Thymus (tissue), 11 donors: Measurements from ENCODE around the gene CALY. TPM values are rescaled to one million over a fixed set of nuclear protein-coding genes. Genes with fewer than 3 reads are reported as not detected.

Source experiments
- DNase-seq, 9 donors: peaks; one replicate each; pipeline ENCODE4 v3.0.0-alpha.2; 2013; ENCODE audit warnings: low spot score in 9 of 9, low read depth in 6 of 9, missing footprints in 1 of 9
- H3K27ac ChIP-seq, 2 donors: one replicate each; pipeline ENCODE4 v1.5.1; 2013; ENCODE audit warnings: control low read depth in 1 of 2, low read depth in 1 of 2, low read length in 1 of 2, mild to moderate bottlenecking in 1 of 2, moderate library complexity in 1 of 2
- H3K27me3 ChIP-seq, 2 donors: one replicate each; pipeline ENCODE4 v1.5.1; 2013; ENCODE audit warnings: low read length in 1 of 2; ENCODE audit not compliant: control insufficient read depth in 2 of 2, insufficient read depth in 1 of 2
- H3K36me3 ChIP-seq, 2 donors: one replicate each; pipeline ENCODE4 v1.5.1; 2013; ENCODE audit warnings: low read length in 1 of 2, mild to moderate bottlenecking in 1 of 2, moderate library complexity in 1 of 2; ENCODE audit not compliant: control insufficient read depth in 2 of 2, insufficient read depth in 2 of 2
- H3K4me1 ChIP-seq, 2 donors: one replicate each; pipeline ENCODE4 v1.5.1; 2013; ENCODE audit warnings: low read length in 2 of 2; ENCODE audit not compliant: control insufficient read depth in 2 of 2, insufficient read depth in 2 of 2
- H3K4me3 ChIP-seq, 2 donors: one replicate each; pipeline ENCODE4 v1.5.1; 2013; ENCODE audit warnings: low read length in 2 of 2, control low read depth in 1 of 2, mild to moderate bottlenecking in 1 of 2
- H3K9me3 ChIP-seq, 2 donors: one replicate each; pipeline ENCODE4 v1.5.1; 2013; ENCODE audit warnings: low read length in 1 of 2, mild to moderate bottlenecking in 1 of 2; ENCODE audit not compliant: control insufficient read depth in 2 of 2, insufficient read depth in 1 of 2
- WGBS: extraction: QIAGEN DNeasy Blood & Tissue Kit; methylation state at CpG from one replicate; pipeline ENCODE4 v1.1.7; 2013; 5-methylcytosine and 5-hydroxymethylcytosine counted together
- polyA plus RNA-seq: library from polyadenylated mRNA; stranded (reverse); fragments of 200-250 nt; gene quantifications from one replicate; pipeline ENCODE4 v1.2.3, GENCODE V29; 2013
- total RNA-seq: library from RNA; stranded (reverse); fragments of 120-200 nt; gene quantifications from one replicate; pipeline ENCODE4 v1.2.4, GENCODE V29; 2013
- donor health status: healthy.

CALY gene
- total and polyA plus RNA-seq, 2 donors: 0.21 TPM; not detected in 1

GRCh38 chr10:133294189-133294588 is 42.5 kb downstream of the CALY start:
- no peak for DNase-seq
- Histone ChIP-seq H3K36me3 (peaks cover 69 to 90% of the 10 kb centered on the region in 2 donors), H3K4me1 (no peaks in the 10 kb centered on the region), H3K27me3 (no peaks in the 10 kb centered on the region), H3K27ac (no peak overlapping the region), H3K9me3 (peaks cover 0 to 5% of the 10 kb centered on the region in 2 donors), H3K4me3 (no peak overlapping the region)
- 97% methylated on average over 15 of the region's 15 CpGs for WGBS

GRCh38 chr10:133293810-133294119 is 42.9 kb downstream of the CALY start:
- peaks cover 70 to 90% of the 10 kb centered on the region in 2 donors for H3K36me3 ChIP-seq
- peaks cover 0 to 5% of the 10 kb centered on the region in 2 donors for H3K9me3 ChIP-seq
- peak overlapping the region in 1 of 2 donors; percentile 34 for H3K27ac ChIP-seq
- 99% methylated on average over 10 of the region's 10 CpGs for WGBS
- H3K4me1 ChIP-seq: no peaks in the 10 kb centered on the region
- no peaks in the 10 kb centered on the region for H3K27me3 ChIP-seq
- DNase-seq: no peak
- H3K4me3 ChIP-seq: no peak overlapping the region

- Histone ChIP-seq H3K27ac (peak overlapping the region in 1 of 2 donors; percentile 34), H3K36me3 (peaks cover 68 to 90% of the 10 kb centered on the region in 2 donors), H3K9me3 (peaks cover 0 to 5% of the 10 kb centered on the region in 2 donors), H3K27me3 (no peaks in the 10 kb centered on the region), H3K4me3 (no peak overlapping the region), H3K4me1 (no peaks in the 10 kb centered on the region)
- 98% methylated on average over 38 of the region's 38 CpGs for WGBS
- no peak for DNase-seq
Observed at GRCh38 chr10:133292919-133293809, 43.5 kb downstream of the CALY start.

- WGBS: 97% methylated on average over 24 of the region's 24 CpGs
- Histone ChIP-seq H3K4me3 (no peak overlapping the region), H3K9me3 (peaks cover 0 to 5% of the 10 kb centered on the region in 2 donors), H3K4me1 (no peaks in the 10 kb centered on the region), H3K27ac (no peak overlapping the region), H3K27me3 (no peaks in the 10 kb centered on the region), H3K36me3 (peaks cover 67 to 83% of the 10 kb centered on the region in 2 donors)
- no peak for DNase-seq
Observed at GRCh38 chr10:133289761-133290160, 46.9 kb downstream of the CALY start.

DNA sequence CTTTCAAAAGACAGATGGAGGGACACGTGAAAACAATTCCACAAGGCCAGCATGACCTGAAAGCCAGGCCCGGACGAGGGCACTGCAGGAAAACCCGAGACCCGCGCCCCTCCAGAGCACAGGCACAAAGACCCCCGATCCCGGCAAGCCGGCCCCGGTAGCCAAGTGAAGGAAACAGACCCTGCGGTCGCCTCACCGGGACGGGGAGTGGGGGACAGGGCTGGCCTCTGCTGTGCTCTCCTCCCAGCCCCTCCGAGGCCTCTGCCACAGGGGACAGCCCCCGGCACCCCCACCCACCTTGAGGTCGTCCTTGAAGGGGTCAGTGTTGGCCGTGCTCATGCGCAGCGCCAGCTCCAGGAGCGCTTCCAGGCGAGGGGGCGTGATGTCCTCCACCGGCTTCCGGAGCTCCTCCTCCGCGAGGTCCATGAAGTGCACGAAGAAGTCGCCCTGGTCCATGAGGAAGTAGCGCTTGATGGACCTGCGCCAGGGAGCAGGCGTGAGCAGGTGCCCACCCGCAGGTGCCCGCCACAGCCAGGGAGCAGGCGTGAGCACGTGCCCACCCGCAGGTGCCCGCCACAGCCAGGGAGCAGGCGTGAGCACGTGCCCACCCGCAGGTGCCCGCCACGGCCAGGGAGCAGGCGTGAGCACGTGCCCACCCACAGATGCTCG is 48.7 kb downstream of the CALY start:
- H3K27ac ChIP-seq: no peak overlapping the region
- peaks cover 0 to 2% of the 10 kb centered on the region in 2 donors for H3K9me3 ChIP-seq
- no peaks in the 10 kb centered on the region for H3K4me1 ChIP-seq
- H3K4me3 ChIP-seq: no peak overlapping the region
- H3K36me3 ChIP-seq: peaks cover 57 to 83% of the 10 kb centered on the region in 2 donors
- no peaks in the 10 kb centered on the region for H3K27me3 ChIP-seq
- WGBS: 96% methylated on average over 46 of the region's 46 CpGs
- DNase-seq: no peak

- WGBS: 93% methylated on average over 18 of the region's 18 CpGs
- no peak for DNase-seq
Observed at GRCh38 chr10:133286366-133286765, 50.3 kb downstream of the CALY start.

DNA sequence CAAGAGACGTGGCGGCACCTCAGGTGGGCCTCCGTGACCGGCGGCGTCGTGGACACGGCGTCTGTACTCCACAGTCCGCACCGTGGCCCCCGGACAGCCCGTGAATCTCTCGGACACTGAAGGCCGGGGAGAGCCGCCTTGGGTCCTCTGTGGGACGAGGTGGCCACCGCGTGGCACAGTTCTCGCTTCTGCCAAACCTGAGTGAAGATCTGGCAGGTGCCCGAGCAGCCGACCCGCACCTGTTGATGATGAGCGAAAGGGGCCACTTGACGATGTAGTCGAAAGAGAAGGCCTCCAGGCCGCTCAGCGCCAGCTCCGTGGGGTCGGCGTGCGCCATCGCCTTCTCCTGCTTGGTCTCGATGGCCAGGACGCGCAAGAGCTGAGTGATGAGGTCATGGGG is 51.5 kb downstream of the CALY start:
- H3K36me3 ChIP-seq: peaks cover 58 to 92% of the 10 kb centered on the region in 2 donors
- no peaks in the 10 kb centered on the region for H3K9me3 ChIP-seq
- no peaks in the 10 kb centered on the region for H3K27me3 ChIP-seq
- no peak for DNase-seq
- WGBS: 96% methylated on average over 36 of the region's 36 CpGs
- no peak overlapping the region for H3K27ac ChIP-seq
- H3K4me3 ChIP-seq: no peak overlapping the region
- H3K4me1 ChIP-seq: peaks cover 0 to 2% of the 10 kb centered on the region in 2 donors

More at GRCh38 chr10:133286366-133286765, 50.3 kb downstream of the CALY start:
- no peak overlapping the region for H3K4me3 ChIP-seq
- H3K27me3 ChIP-seq: no peaks in the 10 kb centered on the region
- H3K4me1 ChIP-seq: no peaks in the 10 kb centered on the region
- H3K9me3 ChIP-seq: no peaks in the 10 kb centered on the region
- no peak overlapping the region for H3K27ac ChIP-seq
- peaks cover 62 to 88% of the 10 kb centered on the region in 2 donors for H3K36me3 ChIP-seq

DNA sequence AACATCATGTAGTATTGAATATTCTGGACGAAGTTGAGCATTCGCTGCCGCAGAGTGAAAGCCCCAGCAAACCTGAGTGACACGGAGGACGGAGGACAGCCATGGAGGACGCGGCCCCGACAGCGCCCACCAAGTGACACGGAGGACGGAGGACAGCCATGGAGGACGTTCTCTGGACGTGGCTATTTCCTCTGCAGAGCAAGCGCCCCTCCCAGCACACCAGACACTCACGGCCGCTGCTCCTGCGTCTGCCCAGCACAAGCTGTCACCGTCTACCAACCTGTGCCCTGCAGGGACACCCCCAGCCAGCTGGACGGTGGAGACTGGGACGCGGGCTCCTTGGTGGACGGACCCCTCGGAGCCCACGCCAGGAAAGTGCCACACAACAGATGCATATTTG is 52.8 kb downstream of the CALY start:
- 99% methylated on average over 24 of the region's 24 CpGs for WGBS
- no peak for DNase-seq

DNA sequence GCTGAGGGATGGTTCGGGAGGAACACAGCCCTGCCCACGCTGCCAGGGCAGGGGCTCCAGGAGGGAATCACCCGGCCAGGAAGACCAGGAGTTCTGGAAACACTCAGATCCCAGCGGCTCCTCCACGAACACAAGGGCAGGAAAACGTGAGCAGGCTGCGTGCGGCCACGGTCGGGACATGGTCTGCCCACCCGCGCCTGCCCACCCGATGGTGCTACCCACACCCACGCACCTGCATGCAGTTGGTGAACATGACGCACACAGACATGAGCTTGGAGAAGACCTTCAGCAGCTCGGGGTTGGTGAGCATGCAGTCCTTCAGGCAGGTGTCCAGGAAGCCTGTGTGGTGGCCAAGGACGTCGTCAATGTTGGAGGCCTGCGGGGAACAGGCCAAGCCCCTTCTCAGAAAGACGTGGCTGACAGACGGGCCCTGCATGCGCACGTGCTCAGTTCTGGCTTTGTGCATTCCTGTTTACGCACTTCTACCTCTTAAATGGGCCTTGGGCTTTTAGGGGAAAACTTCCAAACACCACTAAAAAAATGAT is 53.8 kb downstream of the CALY start:
- Histone ChIP-seq H3K36me3 (peaks cover 53 to 82% of the 10 kb centered on the region in 2 donors), H3K9me3 (no peaks in the 10 kb centered on the region), H3K27me3 (peaks cover 0 to under 1% of the 10 kb centered on the region in 2 donors), H3K4me1 (peaks cover 0 to 15% of the 10 kb centered on the region in 2 donors), H3K27ac (no peak overlapping the region), H3K4me3 (no peak overlapping the region)
- 97% methylated on average over 24 of the region's 24 CpGs for WGBS
- DNase-seq: no peak

More for the DNA sequence above, 52.8 kb downstream of the CALY start:
- Histone ChIP-seq H3K27me3 (no peaks in the 10 kb centered on the region), H3K36me3 (peaks cover 61 to 93% of the 10 kb centered on the region in 2 donors), H3K4me1 (peaks cover 0 to 6% of the 10 kb centered on the region in 2 donors), H3K27ac (no peak overlapping the region), H3K4me3 (no peak overlapping the region), H3K9me3 (no peaks in the 10 kb centered on the region)
